ENCODE results near the gene PCNP. TPM values are rescaled to one million over a fixed set of nuclear protein-coding genes. Genes with fewer than 3 reads are reported as not detected.
"Not testable (repeated sequence)": the region's sequence is repeated elsewhere in the genome, so short reads cannot be mapped to it uniquely, and the experiment has no call there.

The PCNP gene
- polyA plus RNA-seq, 1 experiment = 25.9 TPM

DNA sequence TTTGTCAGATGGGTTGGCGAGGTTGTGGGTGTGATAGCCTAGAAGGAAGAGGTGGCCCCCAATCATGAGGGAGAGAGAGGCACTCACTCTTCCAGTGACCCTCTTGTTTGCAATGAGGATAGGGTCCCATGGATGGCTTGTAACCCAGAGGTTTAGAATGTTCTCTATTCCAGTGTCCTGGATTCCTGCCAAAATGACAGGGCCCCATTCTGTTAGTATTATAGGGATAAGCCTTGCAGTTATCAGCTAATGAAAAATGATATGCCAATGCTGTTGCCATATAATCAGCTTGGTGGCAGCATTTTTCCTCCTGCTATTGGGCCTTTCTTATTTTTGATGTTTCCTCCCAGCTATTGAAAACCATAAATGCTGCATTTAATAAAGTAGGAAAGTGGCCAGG, 37.7 kb upstream of the PCNP start:
- TF ChIP-seq, protein P1, sequence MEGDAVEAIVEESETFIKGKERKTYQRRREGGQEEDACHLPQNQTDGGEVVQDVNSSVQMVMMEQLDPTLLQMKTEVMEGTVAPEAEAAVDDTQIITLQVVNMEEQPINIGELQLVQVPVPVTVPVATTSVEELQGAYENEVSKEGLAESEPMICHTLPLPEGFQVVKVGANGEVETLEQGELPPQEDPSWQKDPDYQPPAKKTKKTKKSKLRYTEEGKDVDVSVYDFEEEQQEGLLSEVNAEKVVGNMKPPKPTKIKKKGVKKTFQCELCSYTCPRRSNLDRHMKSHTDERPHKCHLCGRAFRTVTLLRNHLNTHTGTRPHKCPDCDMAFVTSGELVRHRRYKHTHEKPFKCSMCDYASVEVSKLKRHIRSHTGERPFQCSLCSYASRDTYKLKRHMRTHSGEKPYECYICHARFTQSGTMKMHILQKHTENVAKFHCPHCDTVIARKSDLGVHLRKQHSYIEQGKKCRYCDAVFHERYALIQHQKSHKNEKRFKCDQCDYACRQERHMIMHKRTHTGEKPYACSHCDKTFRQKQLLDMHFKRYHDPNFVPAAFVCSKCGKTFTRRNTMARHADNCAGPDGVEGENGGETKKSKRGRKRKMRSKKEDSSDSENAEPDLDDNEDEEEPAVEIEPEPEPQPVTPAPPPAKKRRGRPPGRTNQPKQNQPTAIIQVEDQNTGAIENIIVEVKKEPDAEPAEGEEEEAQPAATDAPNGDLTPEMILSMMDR (IDR thresholded peaks at IDR 0.05; ENCODE audit: insufficient read depth, low read depth, low read length) = no peak
- POLR2A ChIA-PET = no interaction called here
- peaks cover 3% of the 10 kb centered on the region; the same call in 1 of the 2 replicates for H3K27me3 ChIP-seq (ENCODE audit: control insufficient read depth, insufficient read depth, low read length)
- DNase-seq (ENCODE audit: low read depth) = no peak
- CTCF ChIA-PET = no interaction called here
- H3K4me3 ChIP-seq (ENCODE audit: low read depth, low read length) = no peak overlapping the region
- H3K36me3 ChIP-seq (ENCODE audit: control insufficient read depth, insufficient read depth, low read length) = no peaks in the 10 kb centered on the region

DNA sequence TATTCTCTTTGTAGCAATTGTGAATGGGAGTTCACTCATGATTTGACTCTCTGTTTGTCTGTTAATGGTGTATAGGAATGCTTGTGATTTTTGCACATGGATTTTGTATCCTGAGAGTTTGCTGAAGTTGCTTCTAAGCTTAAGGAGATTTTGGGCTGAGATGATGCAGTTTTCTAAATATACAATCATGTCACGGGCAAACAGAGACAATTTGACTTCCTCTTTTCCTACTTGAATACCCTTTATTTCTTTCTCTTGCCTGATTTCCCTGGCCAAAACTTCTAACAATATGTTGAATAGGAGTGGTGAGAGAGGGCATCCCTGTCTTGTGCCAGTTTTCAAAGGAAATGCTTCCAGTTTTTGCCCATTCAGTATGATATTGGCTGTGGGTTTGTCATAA, 37.0 kb upstream of the PCNP start:
- H3K27me3 ChIP-seq (ENCODE audit: control insufficient read depth, insufficient read depth, low read length); H3K36me3 ChIP-seq (ENCODE audit: control insufficient read depth, insufficient read depth, low read length); CTCF ChIA-PET; DNase-seq (ENCODE audit: low read depth); H3K4me3 ChIP-seq (ENCODE audit: low read depth, low read length); POLR2A ChIA-PET: not testable (repeated sequence)

DNA sequence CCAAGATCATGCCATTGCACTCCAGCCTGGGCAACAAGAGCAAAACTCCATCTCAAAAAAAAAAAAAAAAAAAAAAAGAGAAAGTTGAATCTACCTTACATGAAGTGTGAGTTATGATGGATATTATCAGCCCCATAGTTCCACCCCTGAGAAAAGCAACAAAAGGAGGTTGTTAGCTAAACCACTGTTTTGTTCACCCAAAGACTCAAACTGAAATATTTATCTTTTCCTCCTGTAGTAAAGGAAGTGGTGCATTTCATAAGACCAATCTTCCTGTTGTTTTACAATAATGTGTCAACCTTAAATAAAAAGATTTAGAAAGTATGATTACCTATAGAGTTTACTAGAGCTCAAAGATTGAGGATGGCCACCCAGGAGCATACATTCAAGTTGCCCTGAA, 31.0 kb upstream of the PCNP start:
- Histone ChIP-seq H3K4me3 (ENCODE audit: low read depth, low read length) (no peak overlapping the region), H3K27me3 (ENCODE audit: control insufficient read depth, insufficient read depth, low read length) (no peaks in the 10 kb centered on the region; the same call in 1 of the 2 replicates), H3K36me3 (ENCODE audit: control insufficient read depth, insufficient read depth, low read length) (no peaks in the 10 kb centered on the region)
- POLR2A ChIA-PET = no interaction called here
- TF ChIP-seq, protein P1 (IDR thresholded peaks at IDR 0.05; ENCODE audit: insufficient read depth, low read depth, low read length) = no peak
- no peak for DNase-seq (ENCODE audit: low read depth)
- CTCF ChIA-PET = no interaction called here

DNA sequence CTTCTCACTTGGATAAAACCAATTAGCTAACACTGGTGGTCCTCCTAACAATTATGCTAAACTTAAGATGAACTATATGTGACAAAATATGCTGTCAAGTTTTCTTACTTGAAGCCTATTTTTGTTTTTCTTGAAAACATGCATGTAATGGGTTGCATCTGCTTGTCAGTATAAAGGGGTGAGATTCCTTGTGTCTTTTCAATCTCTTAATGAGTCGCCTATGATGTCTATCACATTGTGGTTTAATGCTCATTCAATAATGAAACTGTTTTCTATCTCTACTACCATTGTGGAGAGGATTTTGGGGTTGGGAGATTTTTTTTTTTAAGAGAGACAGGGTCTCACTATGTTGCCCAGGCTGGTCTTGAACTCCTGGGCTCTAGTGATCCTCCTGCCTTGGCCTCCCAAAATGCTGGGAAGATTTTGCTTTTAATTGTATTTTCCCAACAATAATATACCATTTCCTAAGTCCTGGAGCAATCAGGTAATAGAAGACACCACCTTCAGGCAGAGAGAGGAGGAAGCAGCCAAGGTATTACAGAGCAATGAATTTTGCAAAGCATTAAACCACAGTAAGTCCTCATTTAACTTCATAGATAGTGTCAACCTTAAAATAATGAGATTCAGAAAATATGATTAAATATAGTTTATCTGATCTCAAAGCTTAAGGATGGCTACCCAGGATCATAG, 29.7 kb upstream of the PCNP start:
- TF ChIP-seq, protein P1 (IDR thresholded peaks at IDR 0.05; ENCODE audit: insufficient read depth, low read depth, low read length) = no peak
- H3K4me3 ChIP-seq (ENCODE audit: low read depth, low read length) = no peak overlapping the region
- H3K36me3 ChIP-seq (ENCODE audit: control insufficient read depth, insufficient read depth, low read length) = no peaks in the 10 kb centered on the region
- no peak for DNase-seq (ENCODE audit: low read depth)
- ChIA-PET CTCF (interaction anchor here (0.6 to 1.5 kb wide), 2 partner anchors 11 to 16 kb away, joined by 3 to 4 read pairs; no protein-coding TSS in a partner anchor), POLR2A (no interaction called here)
- H3K27me3 ChIP-seq (ENCODE audit: control insufficient read depth, insufficient read depth, low read length) = no peaks in the 10 kb centered on the region; the same call in 1 of the 2 replicates

DNA sequence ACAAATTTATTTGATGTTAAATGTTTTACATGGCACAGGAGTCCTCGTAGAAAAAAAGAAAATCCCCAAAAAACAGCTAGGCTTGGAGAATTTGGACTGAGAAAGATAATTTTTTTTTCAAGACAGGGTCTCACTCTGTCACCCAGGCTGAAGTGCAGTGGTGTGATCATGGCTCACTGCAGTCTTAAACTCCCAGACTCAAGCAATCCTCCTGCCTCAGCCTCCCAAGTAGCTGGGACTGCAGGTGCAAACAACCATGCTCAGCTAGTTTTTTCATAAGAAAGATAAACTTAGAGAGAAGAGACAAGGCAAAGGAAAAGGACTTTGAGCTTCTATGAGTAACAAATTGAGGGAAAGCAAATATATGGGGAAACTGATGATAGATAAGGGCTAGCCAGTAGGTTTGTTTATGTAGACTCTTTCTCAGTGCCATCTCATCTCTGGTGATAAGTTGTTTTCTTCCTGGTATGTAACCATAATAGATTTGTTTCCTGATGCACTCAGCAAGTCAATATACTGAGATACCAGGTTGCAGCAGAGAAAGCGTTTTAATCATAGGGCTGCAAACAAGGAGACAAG, 25.4 kb upstream of the PCNP start:
- CTCF ChIA-PET = no interaction called here
- DNase-seq (ENCODE audit: low read depth) = no peak
- Histone ChIP-seq H3K27me3 (ENCODE audit: control insufficient read depth, insufficient read depth, low read length) (no peaks in the 10 kb centered on the region), H3K36me3 (ENCODE audit: control insufficient read depth, insufficient read depth, low read length) (no peaks in the 10 kb centered on the region), H3K4me3 (ENCODE audit: low read depth, low read length) (no peak overlapping the region)
- TF ChIP-seq, protein P1 (IDR thresholded peaks at IDR 0.05; ENCODE audit: insufficient read depth, low read depth, low read length) = no peak
- POLR2A ChIA-PET = no interaction called here

DNA sequence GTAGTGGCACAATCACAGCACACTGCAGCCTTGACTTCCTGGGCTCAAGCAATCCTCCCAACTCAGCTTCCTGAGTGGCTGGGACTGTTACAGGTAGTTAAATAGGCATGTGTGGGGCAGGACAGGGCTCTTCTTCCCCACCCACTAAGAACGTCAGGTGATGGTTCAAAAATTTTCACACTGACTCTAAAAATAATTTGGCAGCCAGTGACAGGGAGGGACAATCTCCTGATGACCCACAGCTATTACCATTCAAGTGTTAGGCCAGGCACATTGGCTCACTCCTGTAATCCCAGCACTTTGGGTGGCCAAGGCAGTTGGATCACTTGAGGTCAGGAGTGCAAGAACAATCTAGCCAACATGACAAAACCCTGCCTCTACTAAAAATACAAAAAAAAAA, 24.5 kb upstream of the PCNP start:
- ChIA-PET POLR2A (no interaction called here), CTCF (no interaction called here)
- no peaks in the 10 kb centered on the region for H3K27me3 ChIP-seq (ENCODE audit: control insufficient read depth, insufficient read depth, low read length)
- H3K4me3 ChIP-seq (ENCODE audit: low read depth, low read length) = no peak overlapping the region
- TF ChIP-seq, protein P1 (IDR thresholded peaks at IDR 0.05; ENCODE audit: insufficient read depth, low read depth, low read length) = no peak
- H3K36me3 ChIP-seq (ENCODE audit: control insufficient read depth, insufficient read depth, low read length) = no peaks in the 10 kb centered on the region
- DNase-seq (ENCODE audit: low read depth) = no peak

DNA sequence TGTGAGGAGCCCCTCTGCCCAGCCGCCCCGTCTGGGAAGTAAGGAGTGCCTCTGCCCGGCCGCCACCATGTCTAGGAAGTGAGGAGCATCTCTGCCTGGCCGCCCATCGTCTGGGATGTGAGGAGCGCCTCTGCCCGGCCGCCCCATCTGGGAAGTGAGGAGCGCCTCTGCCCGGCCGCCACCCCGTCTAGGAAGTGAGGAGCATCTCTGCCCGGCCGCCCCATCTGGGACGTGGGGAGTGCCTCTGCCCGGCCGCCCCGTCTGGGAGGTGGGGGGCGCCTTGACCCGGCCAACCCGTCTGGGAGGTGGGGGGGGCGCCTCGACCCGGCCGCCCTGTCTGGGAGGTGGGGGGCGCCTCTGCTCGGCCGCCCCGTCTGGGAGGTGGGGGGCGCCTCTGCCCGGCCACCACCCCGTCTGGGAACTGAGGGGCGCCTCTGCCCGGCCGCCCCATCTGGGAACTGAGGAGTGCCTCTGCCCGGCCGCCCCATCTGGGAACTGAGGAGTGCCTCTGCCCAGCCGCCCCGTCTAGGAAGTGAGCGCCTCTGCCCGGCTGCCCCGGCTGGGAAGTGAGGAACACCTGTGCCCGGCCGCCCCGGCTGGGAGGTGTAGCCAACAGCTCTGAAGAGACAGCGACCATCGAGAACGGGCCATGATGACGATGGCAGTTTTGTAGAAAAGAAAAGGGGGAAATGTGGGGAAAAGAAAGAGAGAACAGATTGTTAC, 22.5 kb upstream of the PCNP start:
- CTCF ChIA-PET; H3K36me3 ChIP-seq (ENCODE audit: control insufficient read depth, insufficient read depth, low read length); DNase-seq (ENCODE audit: low read depth); H3K4me3 ChIP-seq (ENCODE audit: low read depth, low read length); POLR2A ChIA-PET; H3K27me3 ChIP-seq (ENCODE audit: control insufficient read depth, insufficient read depth, low read length): not testable (repeated sequence)

DNA sequence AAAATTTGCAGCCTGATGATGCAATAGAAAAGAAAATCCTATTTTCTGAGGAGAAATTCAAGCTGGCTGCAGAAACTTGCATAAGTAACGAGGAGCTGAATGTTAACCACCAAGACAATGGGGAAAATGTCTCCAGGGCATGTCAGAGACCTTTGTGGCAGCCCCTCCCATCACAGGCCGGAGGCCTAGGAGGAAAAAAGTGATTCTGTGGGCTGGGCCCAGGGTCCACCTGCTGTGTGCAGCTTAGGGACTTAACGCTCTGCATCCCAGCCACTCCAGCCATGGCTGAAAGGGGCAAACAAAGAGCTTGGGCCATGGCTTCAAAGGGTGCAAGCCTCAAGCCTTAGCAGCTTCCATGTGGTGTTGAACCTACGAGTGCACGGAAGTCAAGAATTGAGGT, 20.6 kb upstream of the PCNP start:
- H3K4me3 ChIP-seq (ENCODE audit: low read depth, low read length); POLR2A ChIA-PET; H3K36me3 ChIP-seq (ENCODE audit: control insufficient read depth, insufficient read depth, low read length); H3K27me3 ChIP-seq (ENCODE audit: control insufficient read depth, insufficient read depth, low read length); CTCF ChIA-PET; DNase-seq (ENCODE audit: low read depth): not testable (repeated sequence)
